Measurements from ENCODE around the gene GLDC.

GLDC gene

GRCh38 chr9:6600006-6600405 is 45.5 kb downstream of the GLDC start:
- Histone ChIP-seq H3K27ac (no peak overlapping the region), H3K4me3 (no peak overlapping the region), H3K9ac (ENCODE audit: insufficient read length) (no peak overlapping the region), H3K9me3 (ENCODE audit: low read depth, low read length) (no peaks in the 10 kb centered on the region), H3K36me3 (ENCODE audit: insufficient read depth, low read length) (no peaks in the 10 kb centered on the region)
- no peak for TF ChIP-seq POLR2AphosphoS5 (IDR thresholded peaks at IDR 0.05; ENCODE audit: borderline replicate concordance, low read depth, low read length)
- no peak for TF ChIP-seq FOXP2 (optimal IDR thresholded peaks at IDR 0.05; ENCODE audit: control extremely low read depth, extremely low read length, insufficient read depth)
- no peak for TF ChIP-seq EZH2 (IDR thresholded peaks at IDR 0.05)
- no peak for DNase-seq (ENCODE audit: low read depth, low spot score)

- H3K9ac ChIP-seq (ENCODE audit: insufficient read length) = no peak overlapping the region
Observed at GRCh38 chr9:6598249-6598725, 47.2 kb downstream of the GLDC start.

GRCh38 chr9:6592791-6593190 is 52.7 kb downstream of the GLDC start:
- Histone ChIP-seq H3K27ac (no peak overlapping the region), H3K36me3 (ENCODE audit: insufficient read depth, low read length) (no peaks in the 10 kb centered on the region), H3K4me3 (no peak overlapping the region), H3K9ac (ENCODE audit: insufficient read length) (no peak overlapping the region), H3K9me3 (ENCODE audit: low read depth, low read length) (no peaks in the 10 kb centered on the region)
- TF ChIP-seq POLR2AphosphoS5 (IDR thresholded peaks at IDR 0.05; ENCODE audit: borderline replicate concordance, low read depth, low read length) (no peak), EZH2 (IDR thresholded peaks at IDR 0.05) (no peak), FOXP2 (optimal IDR thresholded peaks at IDR 0.05; ENCODE audit: control extremely low read depth, extremely low read length, insufficient read depth) (no peak)
- DNase-seq (ENCODE audit: low read depth, low spot score) = no peak

More at GRCh38 chr9:6598249-6598725, 47.2 kb downstream of the GLDC start:
- TF ChIP-seq POLR2AphosphoS5 (IDR thresholded peaks at IDR 0.05; ENCODE audit: borderline replicate concordance, low read depth, low read length) = no peak
- no peak for TF ChIP-seq EZH2 (IDR thresholded peaks at IDR 0.05)
- TF ChIP-seq FOXP2 (optimal IDR thresholded peaks at IDR 0.05; ENCODE audit: control extremely low read depth, extremely low read length, insufficient read depth) = no peak
- Histone ChIP-seq H3K4me3 (no peak overlapping the region), H3K9me3 (ENCODE audit: low read depth, low read length) (no peaks in the 10 kb centered on the region), H3K36me3 (ENCODE audit: insufficient read depth, low read length) (no peaks in the 10 kb centered on the region), H3K27ac (no peak overlapping the region)
- no peak for DNase-seq (ENCODE audit: low read depth, low spot score)

- Histone ChIP-seq H3K9me3 (ENCODE audit: low read depth, low read length) (no peaks in the 10 kb centered on the region), H3K27ac (no peak overlapping the region), H3K4me3 (no peak overlapping the region), H3K36me3 (ENCODE audit: insufficient read depth, low read length) (no peaks in the 10 kb centered on the region), H3K9ac (ENCODE audit: insufficient read length) (no peak overlapping the region)
- TF ChIP-seq POLR2AphosphoS5 (IDR thresholded peaks at IDR 0.05; ENCODE audit: borderline replicate concordance, low read depth, low read length) (no peak), FOXP2 (optimal IDR thresholded peaks at IDR 0.05; ENCODE audit: control extremely low read depth, extremely low read length, insufficient read depth) (no peak), EZH2 (IDR thresholded peaks at IDR 0.05) (no peak)
- DNase-seq (ENCODE audit: low read depth, low spot score) = no peak
Observed at GRCh38 chr9:6592231-6592630, 53.3 kb downstream of the GLDC start.

- no peak overlapping the region for H3K4me3 ChIP-seq
- H3K9me3 ChIP-seq (ENCODE audit: low read depth, low read length) = no peaks in the 10 kb centered on the region
- H3K36me3 ChIP-seq (ENCODE audit: insufficient read depth, low read length) = no peaks in the 10 kb centered on the region
- no peak for TF ChIP-seq POLR2AphosphoS5 (IDR thresholded peaks at IDR 0.05; ENCODE audit: borderline replicate concordance, low read depth, low read length)
- TF ChIP-seq FOXP2 (optimal IDR thresholded peaks at IDR 0.05; ENCODE audit: control extremely low read depth, extremely low read length, insufficient read depth) = no peak
- TF ChIP-seq EZH2 (IDR thresholded peaks at IDR 0.05) = no peak
- no peak overlapping the region for H3K27ac ChIP-seq
- H3K9ac ChIP-seq (ENCODE audit: insufficient read length) = no peak overlapping the region
- DNase-seq (ENCODE audit: low read depth, low spot score) = no peak
Observed at GRCh38 chr9:6590772-6591384, 54.7 kb downstream of the GLDC start.

- no peak for TF ChIP-seq POLR2AphosphoS5 (IDR thresholded peaks at IDR 0.05; ENCODE audit: borderline replicate concordance, low read depth, low read length)
- no peak for TF ChIP-seq FOXP2 (optimal IDR thresholded peaks at IDR 0.05; ENCODE audit: control extremely low read depth, extremely low read length, insufficient read depth)
- TF ChIP-seq EZH2 (IDR thresholded peaks at IDR 0.05) = no peak
- Histone ChIP-seq H3K36me3 (ENCODE audit: insufficient read depth, low read length) (no peaks in the 10 kb centered on the region), H3K27ac (no peak overlapping the region), H3K4me3 (no peak overlapping the region), H3K9me3 (ENCODE audit: low read depth, low read length) (no peaks in the 10 kb centered on the region), H3K9ac (ENCODE audit: insufficient read length) (no peak overlapping the region)
- DNase-seq (ENCODE audit: low read depth, low spot score) = no peak
Observed at GRCh38 chr9:6590334-6590733, 55.2 kb downstream of the GLDC start.

- no peak overlapping the region for H3K27ac ChIP-seq
- DNase-seq (ENCODE audit: low read depth, low spot score) = peak; percentile 14
- no peaks in the 10 kb centered on the region for H3K36me3 ChIP-seq (ENCODE audit: insufficient read depth, low read length)
- no peaks in the 10 kb centered on the region for H3K9me3 ChIP-seq (ENCODE audit: low read depth, low read length)
- no peak overlapping the region for H3K9ac ChIP-seq (ENCODE audit: insufficient read length)
- H3K4me3 ChIP-seq = no peak overlapping the region
- TF ChIP-seq POLR2AphosphoS5 (IDR thresholded peaks at IDR 0.05; ENCODE audit: borderline replicate concordance, low read depth, low read length) (no peak), EZH2 (IDR thresholded peaks at IDR 0.05) (no peak), FOXP2 (optimal IDR thresholded peaks at IDR 0.05; ENCODE audit: control extremely low read depth, extremely low read length, insufficient read depth) (no peak)
Observed at GRCh38 chr9:6584881-6585597, 60.5 kb downstream of the GLDC start.

GRCh38 chr9:6581253-6581652 is 64.3 kb downstream of the GLDC start:
- no peak overlapping the region for H3K27ac ChIP-seq
- TF ChIP-seq POLR2AphosphoS5 (IDR thresholded peaks at IDR 0.05; ENCODE audit: borderline replicate concordance, low read depth, low read length) (no peak), EZH2 (IDR thresholded peaks at IDR 0.05) (no peak), FOXP2 (optimal IDR thresholded peaks at IDR 0.05; ENCODE audit: control extremely low read depth, extremely low read length, insufficient read depth) (no peak)
- no peak for DNase-seq (ENCODE audit: low read depth, low spot score)
- no peaks in the 10 kb centered on the region for H3K9me3 ChIP-seq (ENCODE audit: low read depth, low read length)
- no peaks in the 10 kb centered on the region for H3K36me3 ChIP-seq (ENCODE audit: insufficient read depth, low read length)
- H3K4me3 ChIP-seq = no peak overlapping the region
- H3K9ac ChIP-seq (ENCODE audit: insufficient read length) = no peak overlapping the region
